PC-9 (cell line): Measurements from ENCODE around the gene EIF2D. TPM values are rescaled to one million over a fixed set of nuclear protein-coding genes. Genes with fewer than 3 reads are reported as not detected.
A peak's percentile ranks its signal among the peaks of the same experiment; 100 is the strongest.

ENCODE experiments used
- BruUV-seq: library from RNA; stranded (reverse); fragments of 400-500 nt; replicated peaks from 2 replicates; lab custom pipeline; 2021; lab: Mats Ljungman, UMichigan
- CTCF ChIA-PET: fragments of 300-600 bp; sonication (Branson Sonifier 250); formaldehyde crosslinking; loops from one replicate; lab custom pipeline; 2022; ENCODE audit warnings: antibody characterized with exemption; lab: Charles Lee
- POLR2A ChIA-PET: fragments of 300-600 bp; sonication (Branson Sonifier 250); formaldehyde crosslinking; loops from one replicate; lab custom pipeline; 2022; ENCODE audit warnings: antibody characterized with exemption; ENCODE audit not compliant: unreplicated experiment; lab: Charles Lee
- DNase-seq, 2 experiments: peaks; one replicate each; pipeline versions ENCODE4 v3.0.0 to v3.0.0-alpha.2; 2015 to 2022; ENCODE audit warnings: mixed read lengths in 1 of 2
- H2AFZ ChIP-seq: fragments of 200-600 bp; sonication (generic); 2 replicates; pipeline ENCODE4 v1.8.1; 2017; ENCODE audit warnings: antibody characterized with exemption
- H3F3A ChIP-seq: fragments of 200-600 bp; sonication (generic); 2 replicates; pipeline ENCODE4 v1.8.1; 2017; ENCODE audit warnings: antibody characterized with exemption, mild to moderate bottlenecking, low read depth; ENCODE audit not compliant: insufficient read depth
- H3K27ac ChIP-seq: fragments of 200-600 bp; sonication (generic); 2 replicates; pipeline ENCODE4 v1.6.1; 2016; ENCODE audit warnings: mixed run types
- H3K27me3 ChIP-seq: fragments of 200-600 bp; sonication (generic); 2 replicates; pipeline ENCODE4 v1.6.1; 2016; ENCODE audit warnings: low read depth, mixed run types; ENCODE audit not compliant: insufficient read depth
- H3K36me3 ChIP-seq: fragments of 200-600 bp; sonication (generic); 2 replicates; pipeline ENCODE4 v1.6.1; 2016; ENCODE audit warnings: low read depth, mixed run types
- H3K4me1 ChIP-seq: fragments of 200-600 bp; sonication (generic); replicated peaks from 2 replicates; pipeline ENCODE4 v1.6.1; 2016; ENCODE audit warnings: mixed run types; ENCODE audit not compliant: insufficient read depth
- H3K4me2 ChIP-seq: fragments of 200-600 bp; sonication (generic); 2 replicates; pipeline ENCODE4 v1.6.1; 2017; ENCODE audit warnings: mixed run types
- H3K4me3 ChIP-seq: fragments of 200-600 bp; sonication (generic); 2 replicates; pipeline ENCODE4 v1.6.1; 2016; ENCODE audit warnings: mixed run types
- H3K79me2 ChIP-seq: fragments of 200-600 bp; sonication (generic); 2 replicates; pipeline ENCODE4 v1.6.1; 2017; ENCODE audit warnings: low read depth, mixed run types
- H3K9me2 ChIP-seq: fragments of 200-600 bp; sonication (generic); 2 replicates; pipeline ENCODE4 v1.8.1; 2017; ENCODE audit warnings: mild to moderate bottlenecking; ENCODE audit not compliant: insufficient read depth
- H3K9me3 ChIP-seq: fragments of 200-600 bp; sonication (generic); 2 replicates; pipeline ENCODE4 v1.8.1; 2016; ENCODE audit warnings: low read depth; ENCODE audit not compliant: insufficient read depth
- H4K20me1 ChIP-seq: fragments of 200-600 bp; sonication (generic); 2 replicates; pipeline ENCODE4 v1.8.1; 2017; ENCODE audit not compliant: insufficient read depth
- CTCF ChIP-seq: fragments of 200-600 bp; sonication (generic); conservative IDR thresholded peaks from 2 replicates; pipeline ENCODE4 v1.6.1; 2017; ENCODE audit warnings: mixed run types, antibody characterized with exemption, mild to moderate bottlenecking, moderate library complexity
- EZH2 ChIP-seq: fragments of 200-600 bp; sonication (generic); IDR thresholded peaks from 2 replicates; pipeline ENCODE4 v1.8.0; 2017; ENCODE audit warnings: antibody characterized with exemption, low read depth
- intact Hi-C: fragments of 100-400 bp; cut with micrococcal nuclease; formaldehyde crosslinking; loops from one replicate; pipeline ENCODE4 v1.10.0; 2022; ENCODE audit not compliant: unreplicated experiment
- total RNA-seq: library from RNA; stranded (reverse); gene quantifications from 2 replicates; pipeline ENCODE4 v1.2.3, GENCODE V29; 2021

Gene EIF2D
- total RNA-seq, 1 experiment from 2014 or later: 59.0 TPM

- Histone ChIP-seq H3K36me3 (no peaks in the 10 kb centered on the region), H3K9me2 (no peaks in the 10 kb centered on the region), H3K27me3 (no peaks in the 10 kb centered on the region), H3F3A (peaks cover 12% of the 10 kb centered on the region), H4K20me1 (no peaks in the 10 kb centered on the region), H3K4me2 (no peak overlapping the region), H2AFZ (no peak overlapping the region), H3K4me1 (peaks cover 28% of the 10 kb centered on the region), H3K79me2 (no peaks in the 10 kb centered on the region), H3K4me3 (no peak overlapping the region), H3K9me3 (no peaks in the 10 kb centered on the region), H3K27ac (no peak overlapping the region)
- no TSS peak for BruUV-seq
- peak; percentile 95 for TF ChIP-seq CTCF
- no peak for TF ChIP-seq EZH2
- ChIA-PET POLR2A (interaction anchor here (0.8 kb wide), 1 partner anchor 93 kb away, joined by 7 read pairs; no protein-coding TSS in a partner anchor), CTCF (interaction anchor here (1.1 to 3.0 kb wide), 2 partner anchors 39 to 79 kb away, joined by 3 to 13 read pairs; no protein-coding TSS in a partner anchor)
- intact Hi-C loops: loop anchor here (1.0 to 5.0 kb wide), 3 partner anchors 42 to 94 kb away; no protein-coding TSS in a partner anchor
- DNase-seq: peak; percentile 42 to 64
These were observed 28.3 kb downstream of the EIF2D start for GRCh38 chr1:206583707-206584648.

DNA sequence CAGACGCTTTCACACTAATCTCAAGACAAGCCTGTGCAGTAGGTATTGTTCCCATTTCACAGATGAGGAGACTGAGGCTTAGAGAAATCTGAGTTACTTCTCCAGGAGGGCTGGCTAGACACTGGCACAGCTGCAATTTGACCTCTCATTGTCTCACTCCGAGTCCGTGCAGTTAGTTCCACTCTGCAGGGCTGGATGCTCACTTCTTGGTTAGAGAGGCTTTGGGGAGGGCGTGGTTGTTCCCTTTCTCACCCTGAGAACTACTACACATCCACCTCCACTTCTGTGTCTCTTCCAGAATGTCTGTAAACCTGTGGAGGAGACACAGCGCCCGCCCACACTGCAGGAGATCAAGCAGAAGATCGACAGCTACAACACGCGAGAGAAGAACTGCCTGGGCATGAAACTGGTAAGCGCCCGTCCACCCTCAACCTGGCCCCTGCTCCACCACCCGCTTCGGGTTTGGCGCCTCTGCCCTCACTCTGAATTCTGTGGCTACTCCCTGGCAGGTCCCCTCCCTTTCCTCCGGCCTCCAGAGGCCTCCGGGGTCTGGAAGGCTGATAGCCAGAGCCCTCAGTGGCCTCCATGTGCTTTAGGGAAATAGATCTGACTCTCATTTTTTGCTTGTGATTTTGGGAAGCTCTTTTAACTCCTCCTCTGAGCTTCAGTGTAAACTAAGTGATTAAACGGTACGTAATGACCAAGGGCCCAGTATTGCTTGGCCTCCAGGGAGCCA lies 29.1 kb downstream of the EIF2D start:
- no peak overlapping the region for H3K4me3 ChIP-seq
- no peaks in the 10 kb centered on the region for H3K27me3 ChIP-seq
- no peaks in the 10 kb centered on the region for H3K9me2 ChIP-seq
- TF ChIP-seq CTCF (no peak), EZH2 (no peak)
- CTCF ChIA-PET: interaction anchor here (1.1 to 3.0 kb wide), 2 partner anchors 38 to 78 kb away, joined by 3 to 13 read pairs; no protein-coding TSS in a partner anchor
- peaks cover 28% of the 10 kb centered on the region for H3K4me1 ChIP-seq
- no peak for DNase-seq
- no peak overlapping the region for H3K27ac ChIP-seq
- H3K4me2 ChIP-seq: no peak overlapping the region
- H3K36me3 ChIP-seq: no peaks in the 10 kb centered on the region
- no peaks in the 10 kb centered on the region for H3K79me2 ChIP-seq
- peaks cover 12% of the 10 kb centered on the region for H3F3A ChIP-seq
- H4K20me1 ChIP-seq: no peaks in the 10 kb centered on the region
- H2AFZ ChIP-seq: no peak overlapping the region
- H3K9me3 ChIP-seq: no peaks in the 10 kb centered on the region
- no TSS peak for BruUV-seq
- POLR2A ChIA-PET: no interaction called here
- intact Hi-C loops: loop anchor here (1.0 to 5.0 kb wide), 3 partner anchors 41 to 93 kb away; no protein-coding TSS in a partner anchor

GRCh38 chr1:206582537-206582936 lies 29.7 kb downstream of the EIF2D start:
- TF ChIP-seq CTCF (no peak), EZH2 (no peak)
- H2AFZ ChIP-seq: no peak overlapping the region
- H3K9me3 ChIP-seq: no peaks in the 10 kb centered on the region
- no peak overlapping the region for H3K4me3 ChIP-seq
- intact Hi-C loops: loop anchor here (5.0 kb wide), 1 partner anchor 40 kb away; no protein-coding TSS in a partner anchor
- no peaks in the 10 kb centered on the region for H3K27me3 ChIP-seq
- BruUV-seq: no TSS peak
- DNase-seq: no peak
- POLR2A ChIA-PET: no interaction called here
- H3K36me3 ChIP-seq: no peaks in the 10 kb centered on the region
- peaks cover 12% of the 10 kb centered on the region for H3F3A ChIP-seq
- no peaks in the 10 kb centered on the region for H3K79me2 ChIP-seq
- H3K9me2 ChIP-seq: no peaks in the 10 kb centered on the region
- no peak overlapping the region for H3K4me2 ChIP-seq
- no peaks in the 10 kb centered on the region for H4K20me1 ChIP-seq
- peaks cover 26% of the 10 kb centered on the region for H3K4me1 ChIP-seq
- H3K27ac ChIP-seq: no peak overlapping the region
- CTCF ChIA-PET: no interaction called here
